Measurements from ENCODE around the gene ITGA11.

GRCh38 chr15:68379759-68380290, 52.1 kb downstream of the ITGA11 start:
- no peak for TF ChIP-seq CTCF (IDR thresholded peaks at IDR 0.05)
- no peak for TF ChIP-seq EZH2 (IDR thresholded peaks at IDR 0.05; ENCODE audit: borderline replicate concordance, insufficient read depth, low read depth, low read length, poor library complexity, severe bottlenecking)
